OCI-LY1 (cell line): Measurements from ENCODE around the gene TBX10.
"Not testable (repeated sequence)": the region's sequence is repeated elsewhere in the genome, so short reads cannot be mapped to it uniquely, and the experiment has no call there.

Experiments used
- H2AFZ ChIP-seq: fragments of 200-600 bp; sonication (generic), shearing (Covaris generic); 2 replicates; pipeline ENCODE4 v1.6.0; 2014; ENCODE audit warnings: antibody characterized with exemption, mild to moderate bottlenecking, low read length
- H3F3A ChIP-seq: fragments of 200-600 bp; sonication (generic), shearing (Covaris generic); 2 replicates; pipeline ENCODE4 v1.6.0; 2014; ENCODE audit warnings: mild to moderate bottlenecking, antibody characterized with exemption, low read length, moderate library complexity; ENCODE audit not compliant: insufficient read depth
- H3K27ac ChIP-seq: fragments of 200-600 bp; sonication (generic); 2 replicates; pipeline ENCODE4 v1.5.1; 2014; ENCODE audit warnings: low read length, mixed run types, mild to moderate bottlenecking, low read depth; ENCODE audit not compliant: poor library complexity, severe bottlenecking
- H3K27me3 ChIP-seq: fragments of 200-600 bp; sonication (generic); 2 replicates; pipeline ENCODE4 v1.6.0; 2014; ENCODE audit warnings: antibody characterized with exemption, mild to moderate bottlenecking, low read length, moderate library complexity; ENCODE audit not compliant: insufficient read depth
- H3K36me3 ChIP-seq: fragments of 200-600 bp; sonication (generic); 2 replicates; pipeline ENCODE4 v1.6.1; 2014; ENCODE audit warnings: mild to moderate bottlenecking, antibody characterized with exemption, low read length, moderate library complexity, mixed read lengths; ENCODE audit not compliant: insufficient read depth
- H3K4me1 ChIP-seq: fragments of 200-600 bp; sonication (generic); 2 replicates; pipeline ENCODE4 v1.5.1; 2014; ENCODE audit warnings: mild to moderate bottlenecking, low read length, moderate library complexity; ENCODE audit not compliant: insufficient read depth, severe bottlenecking
- H3K4me2 ChIP-seq: fragments of 200-600 bp; sonication (generic), shearing (Covaris generic); 2 replicates; pipeline ENCODE4 v1.6.1; 2014; ENCODE audit warnings: low read length
- H3K4me3 ChIP-seq: fragments of 200-600 bp; sonication (generic); 2 replicates; pipeline ENCODE4 v1.5.1; 2014; ENCODE audit warnings: low read length, low read depth, mild to moderate bottlenecking, mixed read lengths; ENCODE audit not compliant: poor library complexity, severe bottlenecking
- H3K79me2 ChIP-seq: fragments of 200-600 bp; shearing (Covaris generic); 2 replicates; pipeline ENCODE4 v1.6.1; 2016; ENCODE audit warnings: mixed run types, low read length, mixed read lengths; ENCODE audit not compliant: insufficient read depth
- H3K9ac ChIP-seq: fragments of 200-600 bp; sonication (generic), shearing (Covaris generic); 2 replicates; pipeline ENCODE4 v1.6.1; 2014; ENCODE audit warnings: mild to moderate bottlenecking, low read length, mixed read lengths
- H3K9me2 ChIP-seq: fragments of 200-600 bp; sonication (generic), shearing (Covaris generic); 2 replicates; pipeline ENCODE4 v1.6.1; 2014; ENCODE audit warnings: low read depth, mild to moderate bottlenecking, low read length, mixed read lengths
- H3K9me3 ChIP-seq: fragments of 200-600 bp; shearing (Covaris generic); 2 replicates; pipeline ENCODE4 v1.6.1; 2014; ENCODE audit warnings: low read length, mixed read lengths
- H4K20me1 ChIP-seq: fragments of 200-600 bp; sonication (generic), shearing (Covaris generic); 2 replicates; pipeline ENCODE4 v1.6.0; 2016; ENCODE audit warnings: mild to moderate bottlenecking, low read length; ENCODE audit not compliant: insufficient read depth
- CTCF ChIP-seq: fragments of 200-600 bp; sonication (generic), shearing (Covaris generic); IDR thresholded peaks from 2 replicates; pipeline ENCODE4 v1.5.1; 2017; ENCODE audit warnings: mild to moderate bottlenecking, antibody characterized with exemption, low read length, moderate library complexity, mixed read lengths
- EZH2 ChIP-seq: fragments of 200-600 bp; sonication (generic), shearing (Covaris generic); IDR thresholded peaks from 2 replicates; pipeline ENCODE4 v1.8.0; 2017; ENCODE audit warnings: borderline replicate concordance, mixed run types, mild to moderate bottlenecking, antibody characterized with exemption, low read length, moderate library complexity, mixed read lengths

TBX10 gene

GRCh38 chr11:67662835-67663531, 23.4 kb upstream of the TBX10 start:
- Histone ChIP-seq H3K27ac (no peak overlapping the region), H3K9me2 (no peaks in the 10 kb centered on the region), H3K4me1 (peaks cover 10% of the 10 kb centered on the region), H3K36me3 (no peaks in the 10 kb centered on the region), H4K20me1 (no peaks in the 10 kb centered on the region), H3K9ac (no peak overlapping the region), H3K27me3 (peaks cover 1% of the 10 kb centered on the region; the same call in 1 of the 2 replicates), H3K9me3 (no peaks in the 10 kb centered on the region), H3F3A (no peaks in the 10 kb centered on the region), H3K4me2 (no peak overlapping the region), H3K4me3 (no peak overlapping the region), H3K79me2 (no peaks in the 10 kb centered on the region), H2AFZ (no peak overlapping the region)
- TF ChIP-seq EZH2 (no peak), CTCF (no peak)

- Histone ChIP-seq H3K4me1 (peaks cover 3% of the 10 kb centered on the region), H4K20me1 (no peaks in the 10 kb centered on the region), H3K4me3 (no peak overlapping the region), H3K79me2 (no peaks in the 10 kb centered on the region), H3K27me3 (peaks cover 8% of the 10 kb centered on the region; the same call in 1 of the 2 replicates), H2AFZ (no peak overlapping the region), H3K9ac (no peak overlapping the region), H3K9me2 (no peaks in the 10 kb centered on the region), H3K36me3 (no peaks in the 10 kb centered on the region), H3K4me2 (no peak overlapping the region), H3K9me3 (peaks cover 6% of the 10 kb centered on the region), H3F3A (no peaks in the 10 kb centered on the region), H3K27ac (no peak overlapping the region)
- TF ChIP-seq EZH2 (no peak), CTCF (no peak)
Measured at GRCh38 chr11:67662142-67662834, 22.7 kb upstream of the TBX10 start.

- not testable (repeated sequence) for H3K4me2 ChIP-seq, H3K27ac ChIP-seq, H3F3A ChIP-seq, H4K20me1 ChIP-seq, H3K27me3 ChIP-seq, H3K4me1 ChIP-seq, H3K79me2 ChIP-seq, H2AFZ ChIP-seq, H3K9me2 ChIP-seq, H3K9ac ChIP-seq, H3K4me3 ChIP-seq, H3K36me3 ChIP-seq
- H3K9me3 ChIP-seq: peaks cover 18% of the 10 kb centered on the region
Measured at GRCh38 chr11:67660752-67661151, 21.2 kb upstream of the TBX10 start.

- not testable (repeated sequence) for H3K9me2 ChIP-seq, H3K9ac ChIP-seq, H3F3A ChIP-seq, H2AFZ ChIP-seq, H4K20me1 ChIP-seq, H3K36me3 ChIP-seq, H3K4me2 ChIP-seq, H3K79me2 ChIP-seq, H3K4me3 ChIP-seq, H3K27ac ChIP-seq, H3K27me3 ChIP-seq, H3K4me1 ChIP-seq
- H3K9me3 ChIP-seq: peaks cover 23% of the 10 kb centered on the region
Measured at GRCh38 chr11:67659651-67660165, 20.1 kb upstream of the TBX10 start.
